ENCODE data around the gene TYW1B. TPM values are rescaled to one million over a fixed set of nuclear protein-coding genes. Genes with fewer than 3 reads are reported as not detected.
"Not testable (repeated sequence)": the region's sequence is repeated elsewhere in the genome, so short reads cannot be mapped to it uniquely, and the experiment has no call there.

TYW1B gene
- total RNA-seq, 1 donor from 2014 or later: not detected

- Histone ChIP-seq H3K27ac (no peak overlapping the region), H3K36me3 (peaks cover 0 to 7% of the 10 kb centered on the region in 2 donors), H3K9me3 (no peaks in the 10 kb centered on the region), H3K4me1 (no peaks in the 10 kb centered on the region), H3K4me3 (no peak overlapping the region), H3K27me3 (no peaks in the 10 kb centered on the region)
- intact Hi-C loops (cut with DNase I): no loop called here
- no peak for TF ChIP-seq CTCF (IDR thresholded peaks at IDR 0.05)
- no peak for DNase-seq (ENCODE audit: low spot score in 2 of 2)
Measured at GRCh38 chr7:72709909-72710308, 118.1 kb downstream of the TYW1B start.

- H3K4me3 ChIP-seq; H3K27ac ChIP-seq; H3K27me3 ChIP-seq; H3K4me1 ChIP-seq; intact Hi-C loops (cut with DNase I); H3K36me3 ChIP-seq; H3K9me3 ChIP-seq; DNase-seq (ENCODE audit: low spot score in 2 of 2): not testable (repeated sequence)
Measured at GRCh38 chr7:72708371-72709050, 119.5 kb downstream of the TYW1B start.

GRCh38 chr7:72706521-72706920, 121.5 kb downstream of the TYW1B start:
- intact Hi-C loops (cut with DNase I): no loop called here
- TF ChIP-seq CTCF (IDR thresholded peaks at IDR 0.05): no peak
- Histone ChIP-seq H3K9me3 (no peaks in the 10 kb centered on the region), H3K36me3 (peaks cover 0 to 2% of the 10 kb centered on the region in 2 donors), H3K4me3 (no peak overlapping the region), H3K27ac (no peak overlapping the region), H3K4me1 (no peaks in the 10 kb centered on the region), H3K27me3 (no peaks in the 10 kb centered on the region)
- DNase-seq (ENCODE audit: low spot score in 2 of 2): no peak

GRCh38 chr7:72705693-72706092, 122.3 kb downstream of the TYW1B start:
- intact Hi-C loops (cut with DNase I); H3K9me3 ChIP-seq; H3K27me3 ChIP-seq; H3K4me1 ChIP-seq; H3K4me3 ChIP-seq; H3K27ac ChIP-seq; H3K36me3 ChIP-seq; DNase-seq (ENCODE audit: low spot score in 2 of 2): not testable (repeated sequence)

- intact Hi-C loops (cut with DNase I): no loop called here
- no peaks in the 10 kb centered on the region for H3K4me1 ChIP-seq
- H3K27ac ChIP-seq: no peak overlapping the region
- H3K4me3 ChIP-seq: no peak overlapping the region
- no peaks in the 10 kb centered on the region for H3K27me3 ChIP-seq
- peaks cover 0 to 2% of the 10 kb centered on the region in 2 donors for H3K36me3 ChIP-seq
- no peaks in the 10 kb centered on the region for H3K9me3 ChIP-seq
- TF ChIP-seq CTCF (IDR thresholded peaks at IDR 0.05): no peak
- no peak for DNase-seq (ENCODE audit: low spot score in 2 of 2)
Measured at GRCh38 chr7:72704894-72705293, 123.1 kb downstream of the TYW1B start.

GRCh38 chr7:72700548-72700947, 127.5 kb downstream of the TYW1B start:
- H3K36me3 ChIP-seq; H3K4me1 ChIP-seq; H3K27ac ChIP-seq; intact Hi-C loops (cut with DNase I); DNase-seq (ENCODE audit: low spot score in 2 of 2); H3K4me3 ChIP-seq; H3K9me3 ChIP-seq; H3K27me3 ChIP-seq: not testable (repeated sequence)

- intact Hi-C loops (cut with DNase I); H3K9me3 ChIP-seq: not testable (repeated sequence)
Measured at GRCh38 chr7:72697066-72697465, 130.9 kb downstream of the TYW1B start.

GRCh38 chr7:72696643-72697042, 131.4 kb downstream of the TYW1B start:
- H3K36me3 ChIP-seq; H3K27me3 ChIP-seq; H3K9me3 ChIP-seq; DNase-seq (ENCODE audit: low spot score in 2 of 2); intact Hi-C loops (cut with DNase I); H3K4me3 ChIP-seq; H3K27ac ChIP-seq; H3K4me1 ChIP-seq: not testable (repeated sequence)

More at GRCh38 chr7:72697066-72697465, 130.9 kb downstream of the TYW1B start:
- DNase-seq (ENCODE audit: low spot score in 2 of 2); H3K4me3 ChIP-seq; H3K27me3 ChIP-seq; H3K36me3 ChIP-seq; H3K27ac ChIP-seq; H3K4me1 ChIP-seq: not testable (repeated sequence)

GRCh38 chr7:72695482-72695881, 132.5 kb downstream of the TYW1B start:
- H3K27me3 ChIP-seq; DNase-seq (ENCODE audit: low spot score in 2 of 2); H3K9me3 ChIP-seq; intact Hi-C loops (cut with DNase I); H3K4me1 ChIP-seq; H3K27ac ChIP-seq; H3K4me3 ChIP-seq; H3K36me3 ChIP-seq: not testable (repeated sequence)

- H3K36me3 ChIP-seq; H3K9me3 ChIP-seq; H3K27ac ChIP-seq; intact Hi-C loops (cut with DNase I); DNase-seq (ENCODE audit: low spot score in 2 of 2); H3K4me1 ChIP-seq; H3K4me3 ChIP-seq; H3K27me3 ChIP-seq: not testable (repeated sequence)
Measured at GRCh38 chr7:72691442-72691841, 136.6 kb downstream of the TYW1B start.

- H3K27ac ChIP-seq; H3K4me3 ChIP-seq; H3K36me3 ChIP-seq; H3K4me1 ChIP-seq; H3K9me3 ChIP-seq; DNase-seq (ENCODE audit: low spot score in 2 of 2); intact Hi-C loops (cut with DNase I); H3K27me3 ChIP-seq: not testable (repeated sequence)
Measured at GRCh38 chr7:72690177-72690576, 137.8 kb downstream of the TYW1B start.

GRCh38 chr7:72689344-72689743, 138.7 kb downstream of the TYW1B start:
- H3K27ac ChIP-seq; H3K36me3 ChIP-seq; intact Hi-C loops (cut with DNase I); H3K4me3 ChIP-seq; H3K9me3 ChIP-seq; H3K4me1 ChIP-seq; H3K27me3 ChIP-seq; DNase-seq (ENCODE audit: low spot score in 2 of 2): not testable (repeated sequence)
